Measurements from ENCODE around the gene UPF3B.
"Not testable (repeated sequence)": the region's sequence is repeated elsewhere in the genome, so short reads cannot be mapped to it uniquely, and the experiment has no call there.

UPF3B gene

GRCh38 chrX:119852382-119853353, at the start of gene UPF3B:
Gene UPF3B, minus strand, starts transcription at chrX:119852963. Its CDS starts 35 bp downstream, at chrX:119852928.
- DNase-seq, result peak; percentile 87

- DNase-seq, result no peak
These were observed 48.2 kb upstream of the UPF3B start for GRCh38 chrX:119900976-119901375.

- DNase-seq, result no peak
These were observed 46.4 kb upstream of the UPF3B start for GRCh38 chrX:119899125-119899524.

- no peak for DNase-seq
These were observed 43.1 kb upstream of the UPF3B start, which contains the start of gene AKAP14 for GRCh38 chrX:119895843-119896326. Gene AKAP14, plus strand, starts transcription at chrX:119895893. Its CDS starts 7,331 bp downstream, at chrX:119903224.

GRCh38 chrX:119891961-119892692, 39.4 kb upstream of the UPF3B start:
- DNase-seq, result not testable (repeated sequence)

GRCh38 chrX:119890626-119891025, 37.9 kb upstream of the UPF3B start:
- not testable (repeated sequence) for DNase-seq

- peak; percentile 12 for DNase-seq
These were observed 35.1 kb upstream of the UPF3B start for GRCh38 chrX:119887721-119888425.

- DNase-seq, result no peak
These were observed 33.0 kb upstream of the UPF3B start for GRCh38 chrX:119885554-119886428.

- peak; percentile 46 for DNase-seq
These were observed 28.0 kb upstream of the UPF3B start for GRCh38 chrX:119880552-119881437.

GRCh38 chrX:119880076-119880475, 27.3 kb upstream of the UPF3B start:
- DNase-seq, result no peak

- no peak for DNase-seq
These were observed 26.0 kb upstream of the UPF3B start for GRCh38 chrX:119878740-119879139.

- peak; percentile 22 for DNase-seq
These were observed 19.0 kb upstream of the UPF3B start, which contains the start of the genes NDUFA1 and RNF113A for GRCh38 chrX:119871599-119872395. Gene NDUFA1, plus strand, starts transcription at chrX:119871832. Its CDS starts 80 bp downstream, at chrX:119871912. Gene RNF113A, minus strand, starts transcription at chrX:119871733. Its CDS starts 120 bp downstream, at chrX:119871613.

GRCh38 chrX:119871245-119871598, 18.5 kb upstream of the UPF3B start:
- no peak for DNase-seq

GRCh38 chrX:119870626-119871131, 17.9 kb upstream of the UPF3B start:
- no peak for DNase-seq

- DNase-seq, result no peak
These were observed 681 bp upstream of the UPF3B start for GRCh38 chrX:119853444-119853843.

GRCh38 chrX:119833905-119834304, 18.9 kb downstream of the UPF3B start:
- no peak for DNase-seq

GRCh38 chrX:119828446-119828845, 24.3 kb downstream of the UPF3B start:
- no peak for DNase-seq

GRCh38 chrX:119826399-119826959, 26.3 kb downstream of the UPF3B start:
- no peak for DNase-seq

- DNase-seq, result not testable (repeated sequence)
These were observed 28.5 kb downstream of the UPF3B start for GRCh38 chrX:119824221-119824620.
